ENCODE measurements around the gene POLD3.
"Not testable (repeated sequence)": the region's sequence is repeated elsewhere in the genome, so short reads cannot be mapped to it uniquely, and the experiment has no call there.

The POLD3 gene

GRCh38 chr11:74577624-74578396 lies 14.6 kb upstream of the POLD3 start:
- TF ChIP-seq TCF4 (CRISPR knock-in tag; IDR thresholded peaks at IDR 0.05; ENCODE audit: borderline replicate concordance) (peak; percentile 48; the same call in 1 of the 2 replicates), BACH2 (CRISPR knock-in tag; IDR thresholded peaks at IDR 0.05; ENCODE audit: borderline replicate concordance) (no peak), GLIS3 (CRISPR knock-in tag; IDR thresholded peaks at IDR 0.05) (no peak)
- TF ChIP-seq, protein P1, sequence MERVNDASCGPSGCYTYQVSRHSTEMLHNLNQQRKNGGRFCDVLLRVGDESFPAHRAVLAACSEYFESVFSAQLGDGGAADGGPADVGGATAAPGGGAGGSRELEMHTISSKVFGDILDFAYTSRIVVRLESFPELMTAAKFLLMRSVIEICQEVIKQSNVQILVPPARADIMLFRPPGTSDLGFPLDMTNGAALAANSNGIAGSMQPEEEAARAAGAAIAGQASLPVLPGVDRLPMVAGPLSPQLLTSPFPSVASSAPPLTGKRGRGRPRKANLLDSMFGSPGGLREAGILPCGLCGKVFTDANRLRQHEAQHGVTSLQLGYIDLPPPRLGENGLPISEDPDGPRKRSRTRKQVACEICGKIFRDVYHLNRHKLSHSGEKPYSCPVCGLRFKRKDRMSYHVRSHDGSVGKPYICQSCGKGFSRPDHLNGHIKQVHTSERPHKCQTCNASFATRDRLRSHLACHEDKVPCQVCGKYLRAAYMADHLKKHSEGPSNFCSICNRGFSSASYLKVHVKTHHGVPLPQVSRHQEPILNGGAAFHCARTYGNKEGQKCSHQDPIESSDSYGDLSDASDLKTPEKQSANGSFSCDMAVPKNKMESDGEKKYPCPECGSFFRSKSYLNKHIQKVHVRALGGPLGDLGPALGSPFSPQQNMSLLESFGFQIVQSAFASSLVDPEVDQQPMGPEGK (CRISPR knock-in tag; IDR thresholded peaks at IDR 0.05; ENCODE audit: borderline replicate concordance): no peak
- peak; percentile 86 for ATAC-seq

DNA sequence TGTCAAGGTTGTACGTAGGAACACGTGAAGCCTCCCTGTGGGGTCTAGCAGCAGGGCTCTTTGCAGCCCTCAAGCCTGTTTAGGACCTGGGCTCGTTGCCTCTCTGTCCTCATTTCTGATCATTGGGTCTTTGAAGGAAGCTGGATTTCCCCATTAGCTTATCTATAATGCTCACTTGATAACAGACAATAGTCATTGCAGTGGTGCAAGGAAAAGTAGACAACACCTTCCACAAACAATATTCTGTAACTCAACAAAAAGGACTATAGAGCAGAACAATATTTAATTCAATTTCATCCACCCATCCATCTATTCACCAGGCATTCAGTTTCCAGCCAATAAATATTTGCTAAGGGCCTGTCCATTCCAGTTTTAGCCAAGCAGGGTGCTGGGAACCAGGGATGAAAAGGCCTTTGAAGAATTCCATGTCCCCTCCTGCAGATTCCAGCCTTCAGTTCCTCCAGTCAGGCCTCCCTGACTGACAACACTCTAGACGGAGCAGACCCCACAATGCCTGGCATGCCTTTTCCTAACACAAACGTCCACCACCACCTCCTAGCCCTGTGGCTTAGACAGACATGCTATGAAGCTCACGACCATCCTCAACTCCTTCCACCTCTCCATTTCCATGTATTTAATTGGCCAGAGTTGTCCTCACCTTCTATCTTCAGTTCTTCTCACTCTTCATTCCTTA lies 12.7 kb upstream of the POLD3 start:
- ATAC-seq: no peak

GRCh38 chr11:74581954-74582547 lies 10.3 kb upstream of the POLD3 start:
- TF ChIP-seq SNAI2 (CRISPR knock-in tag; IDR thresholded peaks at IDR 0.05) (no peak), TOX (CRISPR knock-in tag; IDR thresholded peaks at IDR 0.05; ENCODE audit: borderline replicate concordance) (no peak), RARB (CRISPR knock-in tag; IDR thresholded peaks at IDR 0.05) (no peak), GLIS3 (CRISPR knock-in tag; IDR thresholded peaks at IDR 0.05) (no peak), ZC3H10 (CRISPR knock-in tag; IDR thresholded peaks at IDR 0.05) (no peak), BACH2 (CRISPR knock-in tag; IDR thresholded peaks at IDR 0.05; ENCODE audit: borderline replicate concordance) (no peak), ZFP3 (CRISPR knock-in tag; IDR thresholded peaks at IDR 0.05) (no peak), ZNF8 (CRISPR knock-in tag; IDR thresholded peaks at IDR 0.05) (no peak), ARNTL (CRISPR knock-in tag; IDR thresholded peaks at IDR 0.05; ENCODE audit: borderline replicate concordance, low read depth) (no peak), POU6F1 (CRISPR knock-in tag; IDR thresholded peaks at IDR 0.05; ENCODE audit: borderline replicate concordance, low read depth) (no peak), OSR1 (CRISPR knock-in tag; IDR thresholded peaks at IDR 0.05) (no peak)
- TF ChIP-seq, protein P1 (CRISPR knock-in tag; IDR thresholded peaks at IDR 0.05; ENCODE audit: borderline replicate concordance): no peak
- ATAC-seq: no peak

More for the DNA sequence above, 12.7 kb upstream of the POLD3 start:
- TF ChIP-seq, protein P2, sequence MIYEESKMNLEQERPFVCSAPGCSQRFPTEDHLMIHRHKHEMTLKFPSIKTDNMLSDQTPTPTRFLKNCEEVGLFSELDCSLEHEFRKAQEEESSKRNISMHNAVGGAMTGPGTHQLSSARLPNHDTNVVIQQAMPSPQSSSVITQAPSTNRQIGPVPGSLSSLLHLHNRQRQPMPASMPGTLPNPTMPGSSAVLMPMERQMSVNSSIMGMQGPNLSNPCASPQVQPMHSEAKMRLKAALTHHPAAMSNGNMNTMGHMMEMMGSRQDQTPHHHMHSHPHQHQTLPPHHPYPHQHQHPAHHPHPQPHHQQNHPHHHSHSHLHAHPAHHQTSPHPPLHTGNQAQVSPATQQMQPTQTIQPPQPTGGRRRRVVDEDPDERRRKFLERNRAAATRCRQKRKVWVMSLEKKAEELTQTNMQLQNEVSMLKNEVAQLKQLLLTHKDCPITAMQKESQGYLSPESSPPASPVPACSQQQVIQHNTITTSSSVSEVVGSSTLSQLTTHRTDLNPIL (CRISPR knock-in tag; IDR thresholded peaks at IDR 0.05; ENCODE audit: low read depth): no peak

- ATAC-seq: no peak
- no peak for TF ChIP-seq ZNF8 (CRISPR knock-in tag; IDR thresholded peaks at IDR 0.05)
- no peak for TF ChIP-seq TCF4 (CRISPR knock-in tag; IDR thresholded peaks at IDR 0.05; ENCODE audit: borderline replicate concordance)
- TF ChIP-seq ISL1 (CRISPR knock-in tag; IDR thresholded peaks at IDR 0.05): no peak
- TF ChIP-seq PPARA (CRISPR knock-in tag; IDR thresholded peaks at IDR 0.05; ENCODE audit: borderline replicate concordance): no peak
- TF ChIP-seq, protein P3, sequence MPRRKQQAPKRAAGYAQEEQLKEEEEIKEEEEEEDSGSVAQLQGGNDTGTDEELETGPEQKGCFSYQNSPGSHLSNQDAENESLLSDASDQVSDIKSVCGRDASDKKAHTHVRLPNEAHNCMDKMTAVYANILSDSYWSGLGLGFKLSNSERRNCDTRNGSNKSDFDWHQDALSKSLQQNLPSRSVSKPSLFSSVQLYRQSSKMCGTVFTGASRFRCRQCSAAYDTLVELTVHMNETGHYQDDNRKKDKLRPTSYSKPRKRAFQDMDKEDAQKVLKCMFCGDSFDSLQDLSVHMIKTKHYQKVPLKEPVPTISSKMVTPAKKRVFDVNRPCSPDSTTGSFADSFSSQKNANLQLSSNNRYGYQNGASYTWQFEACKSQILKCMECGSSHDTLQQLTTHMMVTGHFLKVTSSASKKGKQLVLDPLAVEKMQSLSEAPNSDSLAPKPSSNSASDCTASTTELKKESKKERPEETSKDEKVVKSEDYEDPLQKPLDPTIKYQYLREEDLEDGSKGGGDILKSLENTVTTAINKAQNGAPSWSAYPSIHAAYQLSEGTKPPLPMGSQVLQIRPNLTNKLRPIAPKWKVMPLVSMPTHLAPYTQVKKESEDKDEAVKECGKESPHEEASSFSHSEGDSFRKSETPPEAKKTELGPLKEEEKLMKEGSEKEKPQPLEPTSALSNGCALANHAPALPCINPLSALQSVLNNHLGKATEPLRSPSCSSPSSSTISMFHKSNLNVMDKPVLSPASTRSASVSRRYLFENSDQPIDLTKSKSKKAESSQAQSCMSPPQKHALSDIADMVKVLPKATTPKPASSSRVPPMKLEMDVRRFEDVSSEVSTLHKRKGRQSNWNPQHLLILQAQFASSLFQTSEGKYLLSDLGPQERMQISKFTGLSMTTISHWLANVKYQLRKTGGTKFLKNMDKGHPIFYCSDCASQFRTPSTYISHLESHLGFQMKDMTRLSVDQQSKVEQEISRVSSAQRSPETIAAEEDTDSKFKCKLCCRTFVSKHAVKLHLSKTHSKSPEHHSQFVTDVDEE (CRISPR knock-in tag; IDR thresholded peaks at IDR 0.05): no peak
- no peak for TF ChIP-seq CSDC2 (CRISPR knock-in tag; IDR thresholded peaks at IDR 0.05)
- TF ChIP-seq ZC3H10 (CRISPR knock-in tag; IDR thresholded peaks at IDR 0.05): no peak
- TF ChIP-seq POU6F1 (CRISPR knock-in tag; IDR thresholded peaks at IDR 0.05; ENCODE audit: borderline replicate concordance, low read depth): no peak
- no peak for TF ChIP-seq ESRRG (CRISPR knock-in tag; IDR thresholded peaks at IDR 0.05)
- TF ChIP-seq GLIS3 (CRISPR knock-in tag; IDR thresholded peaks at IDR 0.05): no peak
- no peak for TF ChIP-seq ZFP3 (CRISPR knock-in tag; IDR thresholded peaks at IDR 0.05)
- no peak for TF ChIP-seq TOX (CRISPR knock-in tag; IDR thresholded peaks at IDR 0.05; ENCODE audit: borderline replicate concordance)
Measured at GRCh38 chr11:74583024-74583624, 9.3 kb upstream of the POLD3 start.

- ATAC-seq: not testable (repeated sequence)
Measured at GRCh38 chr11:74590492-74590891, 1.9 kb upstream of the POLD3 start.
